Erythroblast (primary cell): ENCODE measurements around the gene TMEM233.

Experiments
- GATA1 ChIP-seq: IDR thresholded peaks from 2 replicates; pipeline ENCODE4 v1.6.1; 2011; ENCODE audit warnings: low read depth, mild to moderate bottlenecking, control low read depth, low read length, moderate library complexity
- POLR2A ChIP-seq: IDR thresholded peaks from 2 replicates; pipeline ENCODE4 v1.6.1; 2011; ENCODE audit warnings: mild to moderate bottlenecking, low read length

DNA sequence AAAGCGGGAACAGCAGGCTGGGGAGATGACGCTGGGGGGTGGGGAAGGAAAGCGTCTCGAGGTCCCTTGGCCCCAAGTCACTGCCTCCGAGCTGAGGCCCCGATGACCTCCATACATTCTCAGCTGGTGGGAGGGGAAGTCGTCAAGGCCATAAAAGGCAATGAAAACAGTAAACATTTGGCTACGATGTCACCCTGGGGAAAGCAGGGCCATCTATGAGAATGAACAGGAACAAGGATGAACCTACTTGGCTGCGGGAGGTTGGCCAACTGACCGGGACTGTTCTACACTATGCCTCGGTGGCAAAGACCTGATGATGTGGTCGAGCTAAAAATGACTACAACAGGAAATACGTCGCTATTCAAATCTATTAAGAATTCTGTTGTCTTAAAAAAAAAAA lies 93.8 kb downstream of the TMEM233 start:
- TF ChIP-seq POLR2A (no peak), GATA1 (no peak)
